H9 (cell line): ENCODE measurements around the gene ZNF76. TPM values are rescaled to one million over a fixed set of nuclear protein-coding genes. Genes with fewer than 3 reads are reported as not detected.

Experiments used
- DNase-seq: peaks from one replicate; pipeline ENCODE4 v3.0.0-alpha.2; 2017
- H2AFZ ChIP-seq: one replicate; pipeline ENCODE4 v1.6.1; 2013; ENCODE audit warnings: mild to moderate bottlenecking, low read length, control low read depth, moderate library complexity
- H2AK5ac ChIP-seq: 2 replicates; pipeline ENCODE4 v1.6.1; 2013; ENCODE audit warnings: low read length, control low read depth, mixed read lengths; ENCODE audit not compliant: insufficient read length
- H2BK120ac ChIP-seq: one replicate; pipeline ENCODE4 v1.6.1; 2013; ENCODE audit warnings: low read depth, mild to moderate bottlenecking, low read length, control low read depth, inconsistent platforms; ENCODE audit not compliant: poor library complexity, severe bottlenecking
- H2BK12ac ChIP-seq: 2 replicates; pipeline ENCODE4 v1.6.1; 2013; ENCODE audit warnings: low read length, control low read depth, mixed read lengths, low read depth; ENCODE audit not compliant: insufficient read length
- H2BK15ac ChIP-seq: 2 replicates; pipeline ENCODE4 v1.6.1; 2013; ENCODE audit warnings: low read depth, low read length, control low read depth
- H2BK20ac ChIP-seq: one replicate; pipeline ENCODE4 v1.6.1; 2013; ENCODE audit warnings: low read depth, mild to moderate bottlenecking, low read length, control low read depth, inconsistent platforms; ENCODE audit not compliant: poor library complexity, severe bottlenecking
- H2BK5ac ChIP-seq: 2 replicates; pipeline ENCODE4 v1.6.1; 2013; ENCODE audit warnings: low read length, control low read depth, mixed read lengths; ENCODE audit not compliant: insufficient read length
- H3K14ac ChIP-seq: 2 replicates; pipeline ENCODE4 v1.6.1; 2013; ENCODE audit warnings: low read length, control low read depth; ENCODE audit not compliant: insufficient read depth
- H3K18ac ChIP-seq: 2 replicates; pipeline ENCODE4 v1.6.1; 2013; ENCODE audit warnings: low read depth, mild to moderate bottlenecking, mixed read lengths, low read length, control low read depth; ENCODE audit not compliant: insufficient read length
- H3K23ac ChIP-seq: 2 replicates; pipeline ENCODE4 v1.6.1; 2013; ENCODE audit warnings: low read length, control low read depth, mixed read lengths, low read depth; ENCODE audit not compliant: insufficient read length
- H3K23me2 ChIP-seq: 2 replicates; pipeline ENCODE4 v1.6.1; 2013; ENCODE audit warnings: low read depth, mild to moderate bottlenecking, mixed read lengths, low read length, control low read depth; ENCODE audit not compliant: insufficient read length, poor library complexity, severe bottlenecking
- H3K27ac ChIP-seq: 2 replicates; pipeline ENCODE4 v1.5.1; 2013; ENCODE audit warnings: low read length, control low read depth, mixed read lengths, low read depth; ENCODE audit not compliant: insufficient read length
- H3K27me3 ChIP-seq: 2 replicates; pipeline ENCODE4 v1.6.1; 2013; ENCODE audit warnings: low read length, control low read depth, inconsistent platforms; ENCODE audit not compliant: insufficient read depth
- H3K4ac ChIP-seq: 2 replicates; pipeline ENCODE4 v1.6.1; 2013; ENCODE audit warnings: low read depth, mild to moderate bottlenecking, control low read depth, inconsistent platforms, low read length, moderate library complexity
- H3K4me1 ChIP-seq: 2 replicates; pipeline ENCODE4 v1.6.1; 2013; ENCODE audit warnings: low read length, control low read depth, inconsistent platforms; ENCODE audit not compliant: insufficient read depth
- H3K4me2 ChIP-seq: 2 replicates; pipeline ENCODE4 v1.6.1; 2013; ENCODE audit warnings: low read length, control low read depth, mixed read lengths; ENCODE audit not compliant: insufficient read length, insufficient read depth
- H3K56ac ChIP-seq: 2 replicates; pipeline ENCODE4 v1.6.1; 2013; ENCODE audit warnings: low read depth, mild to moderate bottlenecking, mixed read lengths, low read length, control low read depth; ENCODE audit not compliant: insufficient read length
- H3K79me1 ChIP-seq: 2 replicates; pipeline ENCODE4 v1.6.1; 2013; ENCODE audit warnings: low read depth, mild to moderate bottlenecking, moderate library complexity, low read length, control low read depth, inconsistent platforms; ENCODE audit not compliant: insufficient read depth, poor library complexity, severe bottlenecking
- H3K79me2 ChIP-seq: 2 replicates; pipeline ENCODE4 v1.6.1; 2013; ENCODE audit warnings: low read length, control low read depth, inconsistent platforms; ENCODE audit not compliant: insufficient read depth
- H3K9ac ChIP-seq: 2 replicates; pipeline ENCODE4 v1.6.1; 2013; ENCODE audit warnings: low read length, control low read depth, mixed read lengths; ENCODE audit not compliant: insufficient read length; ENCODE audit errors: extremely low read depth
- H3K9me3 ChIP-seq: one replicate; pipeline ENCODE4 v1.6.1; 2013; ENCODE audit warnings: low read depth, low read length, inconsistent platforms; ENCODE audit not compliant: control insufficient read depth
- H3T11ph ChIP-seq: one replicate; pipeline ENCODE4 v1.6.1; 2013; ENCODE audit warnings: mild to moderate bottlenecking, low read length, control low read depth, inconsistent platforms
- H4K20me1 ChIP-seq: one replicate; pipeline ENCODE4 v1.6.1; 2013; ENCODE audit not compliant: control insufficient read depth, insufficient read length, insufficient read depth
- H4K5ac ChIP-seq: 2 replicates; pipeline ENCODE4 v1.6.1; 2013; ENCODE audit warnings: low read depth, mild to moderate bottlenecking, mixed read lengths, low read length, control low read depth; ENCODE audit not compliant: insufficient read length
- H4K8ac ChIP-seq: replicated peaks from 2 replicates; pipeline ENCODE4 v1.6.1; 2013; ENCODE audit warnings: low read length, control low read depth, mixed read lengths, low read depth; ENCODE audit not compliant: insufficient read length
- H4K91ac ChIP-seq: 2 replicates; pipeline ENCODE4 v1.6.1; 2013; ENCODE audit warnings: low read depth, mild to moderate bottlenecking, moderate library complexity, mixed read lengths, low read length, control low read depth; ENCODE audit not compliant: insufficient read length
- H3K27ac Mint-ChIP-seq, 3 experiments: 2 replicates in 2 of 3; 3 replicates in 1 of 3; pipeline ENCODE4 v1.8.0; 2020 to 2021; ENCODE audit warnings: mixed read lengths in 3 of 3, mild to moderate bottlenecking in 1 of 3, moderate library complexity in 1 of 3
- H3K27me3 Mint-ChIP-seq: 2 replicates; pipeline ENCODE4 v1.8.0; 2021; ENCODE audit warnings: low read depth, mild to moderate bottlenecking, moderate library complexity, mixed read lengths
- H3K36me3 Mint-ChIP-seq, 3 experiments: 2 replicates in 2 of 3; 3 replicates in 1 of 3; pipeline ENCODE4 v1.8.0; 2020 to 2021; ENCODE audit warnings: low read depth in 3 of 3, mixed read lengths in 3 of 3; ENCODE audit not compliant: insufficient read depth in 1 of 3
- H3K4me1 Mint-ChIP-seq, 2 experiments: 2 replicates each; pipeline ENCODE4 v1.8.0; 2020; ENCODE audit warnings: mixed read lengths in 2 of 2
- H3K4me3 Mint-ChIP-seq, 2 experiments: 2 replicates in 1 of 2; 3 replicates in 1 of 2; pipeline ENCODE4 v1.8.0; 2020 to 2021; ENCODE audit warnings: mild to moderate bottlenecking in 2 of 2, mixed read lengths in 2 of 2, moderate library complexity in 1 of 2
- H3K9me3 Mint-ChIP-seq, 2 experiments: 2 replicates in 1 of 2; 3 replicates in 1 of 2; pipeline ENCODE4 v1.8.0; 2020; ENCODE audit warnings: mild to moderate bottlenecking in 2 of 2, mixed read lengths in 2 of 2, moderate library complexity in 1 of 2
- WGBS: extraction: QIAGEN DNeasy Blood & Tissue Kit; methylation state at CpG from one replicate; pipeline ENCODE4 v1.1.7; 2013; ENCODE audit warnings: missing lambda C conversion rate, low lambda C conversion rate, mixed read lengths; ENCODE audit not compliant: insufficient read length; ENCODE audit errors: extremely low coverage; 5-methylcytosine and 5-hydroxymethylcytosine counted together
- total RNA-seq: library from RNA; stranded (reverse); gene quantifications from 2 replicates; pipeline ENCODE4 v1.2.1, GENCODE V29; 2021
- TF ChIP-seq, protein P1 (sequence below): fragments of 200-600 bp; sonication (generic); conservative IDR thresholded peaks from 3 replicates; pipeline ENCODE4 v1.8.0; 2021; ENCODE audit warnings: antibody characterized with exemption, mild to moderate bottlenecking

The ZNF76 gene
- total RNA-seq, 1 experiment from 2014 or later, result 21.1 TPM

DNA sequence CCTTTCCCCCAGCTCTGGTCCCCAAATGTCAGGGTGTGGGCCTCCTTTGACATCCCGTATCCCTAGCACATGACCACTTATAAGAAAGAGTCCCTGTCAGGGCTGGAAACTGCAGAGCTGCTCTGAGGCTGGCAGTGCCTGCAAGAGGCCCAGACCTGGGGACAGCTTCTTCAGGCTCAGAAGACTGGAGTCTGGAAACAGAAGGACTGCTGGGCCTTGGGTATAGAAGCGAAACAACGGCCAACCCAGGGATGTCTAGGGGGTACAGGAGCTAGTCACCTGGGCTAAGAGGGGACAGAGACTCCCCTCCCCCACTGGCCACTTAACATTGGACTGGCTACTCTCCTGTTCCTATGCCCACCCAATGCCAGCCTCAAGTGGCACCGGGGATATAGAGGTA is 41.1 kb upstream of the ZNF76 start:
- Histone ChIP-seq H4K5ac (no peak overlapping the region), H3T11ph (no peak overlapping the region), H4K20me1 (no peaks in the 10 kb centered on the region), H3K79me1 (no peaks in the 10 kb centered on the region), H2BK5ac (no peak overlapping the region), H3K4me1 (peaks cover 2% of the 10 kb centered on the region; the same call in 1 of the 2 replicates), H3K27ac (no peak overlapping the region), H3K56ac (no peak overlapping the region), H2BK120ac (no peak overlapping the region), H4K8ac (no peak overlapping the region), H3K79me2 (no peaks in the 10 kb centered on the region), H2BK15ac (no peak overlapping the region), H3K9me3 (no peaks in the 10 kb centered on the region), H3K23ac (no peak overlapping the region), H2BK12ac (no peak overlapping the region), H3K14ac (no peak overlapping the region), H4K91ac (no peak overlapping the region), H2AK5ac (no peak overlapping the region), H2AFZ (no peak overlapping the region), H2BK20ac (no peak overlapping the region), H3K18ac (no peak overlapping the region), H3K4ac (no peak overlapping the region), H3K9ac (no peak overlapping the region), H3K4me2 (no peak overlapping the region), H3K23me2 (peaks cover 7% of the 10 kb centered on the region), H3K27me3 (peaks cover 18% of the 10 kb centered on the region; the same call in 1 of the 2 replicates)
- H3K9me3 Mint-ChIP-seq, result no peaks in the 10 kb centered on the region
- peaks cover 46 to 53% of the 10 kb centered on the region in 2 experiments for H3K4me1 Mint-ChIP-seq
- no peak overlapping the region for H3K27ac Mint-ChIP-seq
- no peak for DNase-seq
- no CpG with 5 or more reads among the region's 4 CpGs for WGBS
- peaks cover 88% of the 10 kb centered on the region for H3K27me3 Mint-ChIP-seq
- TF ChIP-seq, protein P1, sequence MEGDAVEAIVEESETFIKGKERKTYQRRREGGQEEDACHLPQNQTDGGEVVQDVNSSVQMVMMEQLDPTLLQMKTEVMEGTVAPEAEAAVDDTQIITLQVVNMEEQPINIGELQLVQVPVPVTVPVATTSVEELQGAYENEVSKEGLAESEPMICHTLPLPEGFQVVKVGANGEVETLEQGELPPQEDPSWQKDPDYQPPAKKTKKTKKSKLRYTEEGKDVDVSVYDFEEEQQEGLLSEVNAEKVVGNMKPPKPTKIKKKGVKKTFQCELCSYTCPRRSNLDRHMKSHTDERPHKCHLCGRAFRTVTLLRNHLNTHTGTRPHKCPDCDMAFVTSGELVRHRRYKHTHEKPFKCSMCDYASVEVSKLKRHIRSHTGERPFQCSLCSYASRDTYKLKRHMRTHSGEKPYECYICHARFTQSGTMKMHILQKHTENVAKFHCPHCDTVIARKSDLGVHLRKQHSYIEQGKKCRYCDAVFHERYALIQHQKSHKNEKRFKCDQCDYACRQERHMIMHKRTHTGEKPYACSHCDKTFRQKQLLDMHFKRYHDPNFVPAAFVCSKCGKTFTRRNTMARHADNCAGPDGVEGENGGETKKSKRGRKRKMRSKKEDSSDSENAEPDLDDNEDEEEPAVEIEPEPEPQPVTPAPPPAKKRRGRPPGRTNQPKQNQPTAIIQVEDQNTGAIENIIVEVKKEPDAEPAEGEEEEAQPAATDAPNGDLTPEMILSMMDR, result no peak
- no peaks in the 10 kb centered on the region; a peak in 1 of 7 replicates for H3K36me3 Mint-ChIP-seq
- H3K4me3 Mint-ChIP-seq, result no peak overlapping the region
